BJ (cell line): ENCODE data around the gene DOC2A. TPM values are rescaled to one million over a fixed set of nuclear protein-coding genes. Genes with fewer than 3 reads are reported as not detected.

Experiments used
- CTCF ChIA-PET: fragments of 350-600 bp; formaldehyde crosslinking; extraction: SDS; loops from one replicate; lab custom pipeline; 2021; ENCODE audit warnings: antibody characterized with exemption, inconsistent platforms; lab: Yijun Ruan, JAX
- POLR2A ChIA-PET: fragments of 300-600 bp; sonication (Branson Sonifier 250); formaldehyde crosslinking; extraction: SDS; loops from one replicate; lab custom pipeline; 2021; ENCODE audit warnings: antibody characterized with exemption; lab: Charles Lee
- DNase-seq: peaks from one replicate; pipeline ENCODE4 v3.0.0-alpha.2; 2011; ENCODE audit warnings: low read depth
- H3K27me3 ChIP-seq: 2 replicates; pipeline ENCODE4 v1.6.0; 2011; ENCODE audit warnings: low read length; ENCODE audit not compliant: control insufficient read depth, insufficient read depth
- H3K36me3 ChIP-seq: 2 replicates; pipeline ENCODE4 v1.5.1; 2011; ENCODE audit warnings: low read length; ENCODE audit not compliant: control insufficient read depth, insufficient read depth
- H3K4me3 ChIP-seq: 2 replicates; pipeline ENCODE4 v1.5.1; 2011; ENCODE audit warnings: low read depth, mild to moderate bottlenecking, control low read depth, low read length
- polyA plus RNA-seq: library from polyadenylated mRNA; depleted of rRNA; stranded (reverse); fragments of >200 nt; gene quantifications from 2 replicates; pipeline ENCODE4 v1.2.3, GENCODE V29; 2011
- TF ChIP-seq, protein P1 (sequence below): IDR thresholded peaks from 2 replicates; pipeline ENCODE4 v1.5.1; 2011; ENCODE audit warnings: low read depth, mild to moderate bottlenecking, control low read depth, inconsistent platforms, low read length, moderate library complexity; ENCODE audit not compliant: insufficient read depth

Gene DOC2A
- polyA plus RNA-seq, 1 experiment = 0.64 TPM

DNA sequence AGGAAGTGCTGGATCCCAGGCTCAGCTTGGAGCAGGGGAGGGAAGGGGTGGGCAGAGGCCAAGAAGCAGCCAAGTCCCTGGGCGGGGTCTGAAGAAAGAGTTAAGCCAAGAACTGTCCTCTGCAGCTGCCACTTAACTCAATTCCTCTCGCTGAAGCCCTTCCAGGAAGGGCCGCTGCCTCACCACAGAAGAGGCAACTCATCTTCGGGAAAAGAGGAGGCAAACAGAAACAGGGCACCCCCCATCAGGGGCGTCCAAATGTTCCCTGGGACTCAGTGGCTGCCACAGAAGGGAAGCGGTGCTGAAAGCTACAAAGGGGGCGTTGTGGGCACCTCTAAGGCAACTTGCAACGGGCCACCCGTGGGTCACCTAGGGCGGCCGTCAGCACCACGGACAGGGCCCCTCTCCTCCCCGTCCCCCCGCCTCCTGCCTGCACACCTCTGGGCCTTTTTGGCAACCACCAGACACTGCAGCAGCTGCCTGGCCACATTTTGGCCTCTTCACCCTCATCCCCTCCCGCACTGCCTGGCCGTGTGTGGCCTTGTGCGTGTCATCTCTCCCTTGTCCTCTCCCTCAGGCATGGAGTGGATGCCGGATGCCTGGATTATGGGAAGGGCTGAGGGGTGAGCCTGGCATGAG is 17.7 kb upstream of the DOC2A start:
- no peaks in the 10 kb centered on the region for H3K36me3 ChIP-seq
- ChIA-PET POLR2A (no interaction called here), CTCF (interaction anchor here (0.6 to 1.1 kb wide), 2 partner anchors 11 to 224 kb away, joined by 3 to 4 read pairs; no protein-coding TSS in a partner anchor)
- TF ChIP-seq, protein P1, sequence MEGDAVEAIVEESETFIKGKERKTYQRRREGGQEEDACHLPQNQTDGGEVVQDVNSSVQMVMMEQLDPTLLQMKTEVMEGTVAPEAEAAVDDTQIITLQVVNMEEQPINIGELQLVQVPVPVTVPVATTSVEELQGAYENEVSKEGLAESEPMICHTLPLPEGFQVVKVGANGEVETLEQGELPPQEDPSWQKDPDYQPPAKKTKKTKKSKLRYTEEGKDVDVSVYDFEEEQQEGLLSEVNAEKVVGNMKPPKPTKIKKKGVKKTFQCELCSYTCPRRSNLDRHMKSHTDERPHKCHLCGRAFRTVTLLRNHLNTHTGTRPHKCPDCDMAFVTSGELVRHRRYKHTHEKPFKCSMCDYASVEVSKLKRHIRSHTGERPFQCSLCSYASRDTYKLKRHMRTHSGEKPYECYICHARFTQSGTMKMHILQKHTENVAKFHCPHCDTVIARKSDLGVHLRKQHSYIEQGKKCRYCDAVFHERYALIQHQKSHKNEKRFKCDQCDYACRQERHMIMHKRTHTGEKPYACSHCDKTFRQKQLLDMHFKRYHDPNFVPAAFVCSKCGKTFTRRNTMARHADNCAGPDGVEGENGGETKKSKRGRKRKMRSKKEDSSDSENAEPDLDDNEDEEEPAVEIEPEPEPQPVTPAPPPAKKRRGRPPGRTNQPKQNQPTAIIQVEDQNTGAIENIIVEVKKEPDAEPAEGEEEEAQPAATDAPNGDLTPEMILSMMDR = no peak
- no peak for DNase-seq
- peaks cover 34% of the 10 kb centered on the region for H3K27me3 ChIP-seq
- H3K4me3 ChIP-seq = no peak overlapping the region

DNA sequence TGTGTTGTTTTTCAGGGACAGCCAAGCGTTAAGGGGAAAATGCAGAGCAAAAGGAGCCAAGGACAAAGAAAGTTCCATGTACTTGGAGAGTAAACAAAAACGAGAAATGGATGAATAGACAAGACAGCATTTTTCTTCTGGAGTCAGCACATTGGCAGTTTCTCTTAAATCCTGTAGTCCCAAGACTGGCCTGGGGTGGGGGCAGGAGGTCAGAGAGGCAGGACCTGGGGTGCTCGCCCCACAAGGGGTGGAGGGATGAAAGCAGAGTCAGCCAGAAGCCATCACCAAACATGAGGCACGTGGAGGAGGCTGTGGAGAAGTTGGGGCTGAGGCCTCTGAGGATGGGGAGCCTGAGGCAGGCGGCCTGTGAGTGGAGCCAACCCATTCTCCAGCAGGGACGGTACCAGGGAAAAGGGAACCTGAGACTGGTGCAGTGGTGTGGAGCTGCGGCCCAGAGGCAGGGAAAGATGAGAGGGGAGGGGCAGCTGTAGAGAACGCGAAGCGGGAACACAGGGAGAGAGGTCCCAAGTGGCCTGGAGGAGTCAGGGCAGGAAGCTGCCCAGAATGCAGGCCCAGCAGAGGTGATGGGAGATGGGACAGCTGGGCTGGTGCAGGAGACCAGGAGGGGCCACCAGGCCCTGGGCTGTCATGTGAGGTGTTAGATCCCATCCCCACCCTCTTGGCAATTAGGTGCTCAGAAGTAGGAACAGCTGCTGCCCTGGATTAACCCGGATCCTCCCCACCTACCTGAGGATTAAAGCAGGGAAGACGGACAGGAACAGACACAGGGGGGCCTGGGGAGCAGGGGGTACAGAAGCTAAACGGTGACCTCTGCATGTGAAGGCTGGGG is 17.0 kb upstream of the DOC2A start:
- no peak for DNase-seq
- Histone ChIP-seq H3K36me3 (no peaks in the 10 kb centered on the region), H3K27me3 (peaks cover 35% of the 10 kb centered on the region), H3K4me3 (no peak overlapping the region)
- TF ChIP-seq, protein P1 = no peak
- ChIA-PET POLR2A (no interaction called here), CTCF (interaction anchor here (0.6 to 1.1 kb wide), 3 partner anchors 11 to 327 kb away, joined by 3 to 4 read pairs (median 3); no protein-coding TSS in a partner anchor)

DNA sequence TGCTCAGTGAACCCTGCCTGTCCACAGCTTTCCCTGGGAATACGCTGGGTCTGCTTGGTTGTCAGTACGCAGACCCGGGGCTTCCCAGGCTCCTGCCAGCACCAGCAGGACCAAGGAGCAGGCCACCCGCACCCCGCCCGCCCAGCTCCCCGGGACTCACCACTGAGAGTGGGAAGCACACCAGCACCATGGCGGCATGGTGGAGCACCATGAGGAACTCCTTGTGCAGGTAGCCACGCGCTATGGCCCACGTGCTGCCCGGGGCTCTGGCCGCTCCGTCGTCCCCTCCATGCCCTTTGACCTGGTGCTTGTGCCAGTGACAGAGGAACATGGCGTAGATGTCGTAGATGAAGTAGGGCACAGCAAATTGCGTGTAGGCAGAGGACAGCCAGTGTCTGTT is 15.6 kb upstream of the DOC2A start:
- DNase-seq = no peak
- Histone ChIP-seq H3K36me3 (no peaks in the 10 kb centered on the region), H3K4me3 (no peak overlapping the region), H3K27me3 (peaks cover 31% of the 10 kb centered on the region)
- ChIA-PET POLR2A (no interaction called here), CTCF (no interaction called here)
- TF ChIP-seq, protein P1 = no peak

DNA sequence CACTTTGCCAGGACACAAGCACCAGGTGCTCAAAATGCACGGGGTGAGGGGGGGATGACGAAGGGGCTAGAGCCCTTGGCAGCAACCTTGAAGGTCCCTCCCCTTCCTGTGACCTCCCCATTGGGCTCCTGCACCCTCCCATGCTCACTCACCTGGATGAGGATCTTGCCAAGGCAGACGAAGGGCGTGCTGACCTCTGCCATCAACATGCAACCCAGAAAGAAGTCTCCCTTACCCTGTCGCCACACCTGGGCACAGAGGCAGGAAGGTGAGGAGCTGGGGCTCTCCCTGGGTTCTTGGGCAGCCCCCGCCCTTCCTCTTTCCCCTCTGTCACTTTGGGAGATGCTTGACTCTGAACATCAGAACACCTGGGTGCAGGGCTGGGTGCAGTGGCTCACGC is 14.7 kb upstream of the DOC2A start:
- ChIA-PET CTCF (no interaction called here), POLR2A (no interaction called here)
- Histone ChIP-seq H3K4me3 (no peak overlapping the region), H3K27me3 (peaks cover 27% of the 10 kb centered on the region), H3K36me3 (no peaks in the 10 kb centered on the region)
- TF ChIP-seq, protein P1 = no peak
- no peak for DNase-seq

DNA sequence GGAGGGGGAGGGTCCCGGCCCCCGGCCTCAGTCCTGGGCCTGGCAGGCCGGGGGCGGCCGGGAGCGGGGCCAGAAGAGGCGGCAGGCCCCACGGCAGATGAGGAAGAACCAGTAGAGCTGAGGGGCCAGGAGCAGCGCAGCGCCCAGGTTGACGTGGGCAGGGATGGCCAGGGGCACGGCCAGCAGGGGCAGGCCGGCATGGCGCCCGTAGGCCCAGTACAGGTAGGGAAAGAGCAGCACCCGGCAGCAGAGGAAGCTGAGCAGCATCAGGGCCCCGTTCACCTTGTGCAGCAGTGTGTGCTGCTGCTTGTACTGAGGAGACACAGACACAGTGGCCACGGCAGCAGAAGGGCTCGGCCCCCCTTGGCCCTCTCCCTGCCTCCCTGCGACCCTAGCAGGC is 14.3 kb upstream of the DOC2A start:
- POLR2A ChIA-PET = no interaction called here
- no peak for DNase-seq
- Histone ChIP-seq H3K27me3 (peaks cover 27% of the 10 kb centered on the region), H3K36me3 (no peaks in the 10 kb centered on the region), H3K4me3 (no peak overlapping the region)
- CTCF ChIA-PET = no interaction called here
- TF ChIP-seq, protein P1 = no peak
